OCI-LY7 (cell line): Measurements from ENCODE around the gene RAPGEF4. TPM values are rescaled to one million over a fixed set of nuclear protein-coding genes. Genes with fewer than 3 reads are reported as not detected.

Experiments used
- BruUV-seq: library from RNA; stranded (reverse); fragments of 400-500 nt; replicated peaks from 2 replicates; lab custom pipeline; 2021; lab: Mats Ljungman, UMichigan
- CTCF ChIA-PET: fragments of 300-600 bp; sonication (Branson Sonifier 250); formaldehyde crosslinking; loops from one replicate; lab custom pipeline; 2022; ENCODE audit warnings: antibody characterized with exemption; ENCODE audit not compliant: unreplicated experiment; lab: Charles Lee
- POLR2A ChIA-PET: fragments of 300-600 bp; sonication (Branson Sonifier 250); formaldehyde crosslinking; loops from one replicate; lab custom pipeline; 2022; ENCODE audit warnings: antibody characterized with exemption; lab: Charles Lee
- DNase-seq: peaks from one replicate; pipeline ENCODE4 v3.0.0-alpha.2; 2015; ENCODE audit warnings: low spot score
- H2AFZ ChIP-seq: fragments of 200-600 bp; sonication (generic), shearing (Covaris generic); 2 replicates; pipeline ENCODE4 v1.6.1; 2014; ENCODE audit warnings: mild to moderate bottlenecking, antibody characterized with exemption, low read length, moderate library complexity
- H3K27ac ChIP-seq: fragments of 200-600 bp; sonication (generic); 2 replicates; pipeline ENCODE4 v1.5.1; 2014; ENCODE audit warnings: mixed run types, low read depth, mild to moderate bottlenecking, moderate library complexity, low read length, inconsistent platforms; ENCODE audit not compliant: poor library complexity, severe bottlenecking
- H3K36me3 ChIP-seq: fragments of 200-600 bp; sonication (generic); 2 replicates; pipeline ENCODE4 v1.6.1; 2014; ENCODE audit warnings: mild to moderate bottlenecking, antibody characterized with exemption, low read length, moderate library complexity, mixed read lengths; ENCODE audit not compliant: insufficient read depth
- H3K4me1 ChIP-seq: fragments of 200-600 bp; sonication (generic); 2 replicates; pipeline ENCODE4 v1.5.1; 2014; ENCODE audit warnings: mild to moderate bottlenecking, low read length; ENCODE audit not compliant: insufficient read depth, poor library complexity, severe bottlenecking
- H3K4me2 ChIP-seq: fragments of 200-600 bp; sonication (generic); 2 replicates; pipeline ENCODE4 v1.6.1; 2014; ENCODE audit warnings: mild to moderate bottlenecking, low read length
- H3K4me3 ChIP-seq: fragments of 200-600 bp; sonication (generic); 2 replicates; pipeline ENCODE4 v1.5.1; 2014; ENCODE audit warnings: mild to moderate bottlenecking, low read depth, low read length; ENCODE audit not compliant: poor library complexity, severe bottlenecking
- H3K79me2 ChIP-seq: fragments of 200-600 bp; sonication (generic); 2 replicates; pipeline ENCODE4 v1.6.1; 2016; ENCODE audit warnings: low read depth, mild to moderate bottlenecking, low read length, moderate library complexity, mixed read lengths; ENCODE audit not compliant: insufficient read depth
- H3K9me2 ChIP-seq: fragments of 200-600 bp; sonication (generic); 2 replicates; pipeline ENCODE4 v1.6.1; 2016; ENCODE audit warnings: mild to moderate bottlenecking, low read length, mixed read lengths; ENCODE audit not compliant: insufficient read depth
- H3K9me3 ChIP-seq: fragments of 200-600 bp; sonication (generic); 2 replicates; pipeline ENCODE4 v1.6.1; 2014; ENCODE audit warnings: mild to moderate bottlenecking, mixed run types, low read length, mixed read lengths
- H4K20me1 ChIP-seq: fragments of 200-600 bp; sonication (generic); 2 replicates; pipeline ENCODE4 v1.6.1; 2014; ENCODE audit warnings: mild to moderate bottlenecking, antibody characterized with exemption, low read length, moderate library complexity, mixed read lengths; ENCODE audit not compliant: insufficient read depth
- EZH2phosphoT487 ChIP-seq: fragments of 200-600 bp; sonication (generic); IDR thresholded peaks from 2 replicates; pipeline ENCODE4 v1.6.1; 2018; ENCODE audit warnings: low read depth, borderline replicate concordance, mild to moderate bottlenecking, mixed run types, antibody characterized with exemption, low read length, moderate library complexity, mixed read lengths
- intact Hi-C: fragments of 100-400 bp; cut with micrococcal nuclease; formaldehyde crosslinking; loops from one replicate; pipeline ENCODE4 v1.10.0; 2022; ENCODE audit not compliant: unreplicated experiment
- total RNA-seq, 2 experiments: library from RNA; depleted of rRNA in 1 of 2; stranded (reverse); fragments of >200 nt in 1 of 2; shearing (Covaris generic) in 1 of 2; gene quantifications; 2 replicates each; pipeline ENCODE4 v1.2.3, GENCODE V29; 2014 to 2022
- TF ChIP-seq, protein P1 (sequence below): fragments of 200-600 bp; sonication (generic); conservative IDR thresholded peaks from 2 replicates; pipeline ENCODE4 v1.5.1; 2014; ENCODE audit warnings: mild to moderate bottlenecking, antibody characterized with exemption, low read length, moderate library complexity, mixed read lengths

The RAPGEF4 gene
- total RNA-seq, 2 experiments from 2014 or later = 0.22 to 0.55 TPM

DNA sequence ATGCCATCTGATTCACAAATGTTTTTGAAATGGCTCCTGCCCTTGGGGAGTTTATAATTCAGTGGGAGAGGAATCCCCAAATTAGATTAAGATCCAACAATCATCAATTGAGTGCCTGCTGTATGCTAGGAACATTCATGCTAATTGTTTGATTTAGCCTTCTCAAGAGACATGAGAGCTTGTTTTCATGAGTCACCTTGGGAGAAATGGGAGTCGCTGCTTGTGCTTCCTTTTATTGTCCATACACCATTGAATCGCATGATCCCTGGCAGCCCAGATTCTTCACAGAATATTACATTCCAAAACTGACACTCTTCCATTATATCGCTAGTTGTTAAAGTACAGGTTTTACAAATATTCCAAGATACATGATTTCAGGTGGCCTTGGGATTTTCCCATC is 234.0 kb downstream of the RAPGEF4 start:
- H3K9me3 ChIP-seq = no peaks in the 10 kb centered on the region
- no peaks in the 10 kb centered on the region for H3K79me2 ChIP-seq
- intact Hi-C loops = loop anchor here (5.0 kb wide), 1 partner anchor 847 kb away; no protein-coding TSS in a partner anchor
- H3K4me3 ChIP-seq = no peak overlapping the region
- BruUV-seq = no TSS peak
- H3K36me3 ChIP-seq = no peaks in the 10 kb centered on the region
- H3K4me1 ChIP-seq = no peaks in the 10 kb centered on the region
- H4K20me1 ChIP-seq = no peaks in the 10 kb centered on the region
- ChIA-PET POLR2A (no interaction called here), CTCF (no interaction called here)
- no peak overlapping the region for H3K27ac ChIP-seq
- DNase-seq = no peak
- no peaks in the 10 kb centered on the region for H3K9me2 ChIP-seq
- H3K4me2 ChIP-seq = no peak overlapping the region
- TF ChIP-seq, protein P1, sequence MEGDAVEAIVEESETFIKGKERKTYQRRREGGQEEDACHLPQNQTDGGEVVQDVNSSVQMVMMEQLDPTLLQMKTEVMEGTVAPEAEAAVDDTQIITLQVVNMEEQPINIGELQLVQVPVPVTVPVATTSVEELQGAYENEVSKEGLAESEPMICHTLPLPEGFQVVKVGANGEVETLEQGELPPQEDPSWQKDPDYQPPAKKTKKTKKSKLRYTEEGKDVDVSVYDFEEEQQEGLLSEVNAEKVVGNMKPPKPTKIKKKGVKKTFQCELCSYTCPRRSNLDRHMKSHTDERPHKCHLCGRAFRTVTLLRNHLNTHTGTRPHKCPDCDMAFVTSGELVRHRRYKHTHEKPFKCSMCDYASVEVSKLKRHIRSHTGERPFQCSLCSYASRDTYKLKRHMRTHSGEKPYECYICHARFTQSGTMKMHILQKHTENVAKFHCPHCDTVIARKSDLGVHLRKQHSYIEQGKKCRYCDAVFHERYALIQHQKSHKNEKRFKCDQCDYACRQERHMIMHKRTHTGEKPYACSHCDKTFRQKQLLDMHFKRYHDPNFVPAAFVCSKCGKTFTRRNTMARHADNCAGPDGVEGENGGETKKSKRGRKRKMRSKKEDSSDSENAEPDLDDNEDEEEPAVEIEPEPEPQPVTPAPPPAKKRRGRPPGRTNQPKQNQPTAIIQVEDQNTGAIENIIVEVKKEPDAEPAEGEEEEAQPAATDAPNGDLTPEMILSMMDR = no peak
- no peak for TF ChIP-seq EZH2phosphoT487
- no peak overlapping the region for H2AFZ ChIP-seq

DNA sequence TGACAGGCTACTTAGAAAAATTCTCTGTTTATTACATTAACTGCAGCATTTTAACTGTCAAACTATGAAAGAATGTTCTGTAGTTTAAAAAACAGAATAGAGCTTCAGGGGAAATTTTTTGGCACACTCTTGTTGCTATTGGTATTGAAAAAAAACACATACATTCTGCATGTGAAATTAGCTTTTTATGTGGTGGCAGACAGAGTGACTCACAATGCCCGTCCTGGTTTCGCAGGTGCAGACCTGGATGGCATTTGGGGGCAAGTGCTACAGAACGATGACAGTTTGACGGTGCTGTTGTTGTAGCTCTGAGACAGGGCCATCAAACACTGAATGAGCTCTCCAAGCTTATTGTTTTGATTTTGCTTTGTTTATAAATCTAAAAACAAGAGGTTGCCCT is 235.0 kb downstream of the RAPGEF4 start:
- TF ChIP-seq, protein P1 = no peak
- no peak for TF ChIP-seq EZH2phosphoT487

DNA sequence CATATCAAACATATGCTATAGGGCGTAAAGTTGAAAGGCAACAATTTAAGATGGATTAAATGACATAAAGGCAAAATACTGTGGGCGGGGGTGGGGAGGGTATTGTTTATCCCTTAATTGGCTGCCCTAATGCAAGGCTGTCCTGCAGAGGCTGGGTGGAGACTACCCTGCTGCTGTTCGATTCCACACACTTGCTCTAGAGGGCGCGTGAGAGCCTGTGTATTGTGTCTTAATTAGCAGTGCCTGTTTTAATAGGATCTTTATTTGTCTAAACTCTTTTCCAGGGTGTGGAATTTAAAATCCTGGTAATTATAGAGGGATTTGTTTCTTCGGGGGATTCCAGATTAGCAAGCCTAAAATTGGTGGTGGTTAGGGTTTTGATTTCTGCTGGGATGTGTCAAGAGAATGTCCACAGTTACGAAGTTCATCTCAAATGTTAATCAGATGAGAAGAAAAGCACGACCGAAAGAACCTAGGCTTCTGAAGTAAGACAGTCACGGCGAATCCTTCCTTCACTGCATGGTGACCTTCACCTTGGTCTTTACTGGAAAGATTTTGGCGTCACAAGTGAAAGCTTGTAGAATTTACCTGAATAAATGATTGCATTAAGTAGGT is 236.5 kb downstream of the RAPGEF4 start:
- Histone ChIP-seq H3K4me1 (no peaks in the 10 kb centered on the region), H3K9me3 (no peaks in the 10 kb centered on the region), H3K9me2 (no peaks in the 10 kb centered on the region), H4K20me1 (no peaks in the 10 kb centered on the region), H2AFZ (no peak overlapping the region; the same call in 1 of the 2 replicates), H3K4me3 (no peak overlapping the region), H3K79me2 (no peaks in the 10 kb centered on the region), H3K4me2 (no peak overlapping the region), H3K27ac (no peak overlapping the region), H3K36me3 (no peaks in the 10 kb centered on the region)
- CTCF ChIA-PET = no interaction called here
- no TSS peak for BruUV-seq
- TF ChIP-seq, protein P1 = peak; percentile 88
- TF ChIP-seq EZH2phosphoT487 = no peak
- peak; percentile 55 for DNase-seq
- intact Hi-C loops = loop anchor here (5.0 kb wide), 1 partner anchor 850 kb away; no protein-coding TSS in a partner anchor
- POLR2A ChIA-PET = interaction anchor here (0.6 to 0.7 kb wide), 2 partner anchors 1347 to 1828 kb away, joined by 3 read pairs; no protein-coding TSS in a partner anchor

More for the DNA sequence above, 235.0 kb downstream of the RAPGEF4 start:
- Histone ChIP-seq H3K4me3 (no peak overlapping the region), H4K20me1 (no peaks in the 10 kb centered on the region), H3K79me2 (no peaks in the 10 kb centered on the region), H3K36me3 (no peaks in the 10 kb centered on the region), H2AFZ (no peak overlapping the region), H3K4me2 (no peak overlapping the region), H3K9me2 (no peaks in the 10 kb centered on the region), H3K4me1 (no peaks in the 10 kb centered on the region), H3K27ac (no peak overlapping the region), H3K9me3 (no peaks in the 10 kb centered on the region)
- intact Hi-C loops = loop anchor here (5.0 kb wide), 1 partner anchor 848 kb away; no protein-coding TSS in a partner anchor
- CTCF ChIA-PET = no interaction called here
- no TSS peak for BruUV-seq
- POLR2A ChIA-PET = no interaction called here
- DNase-seq = no peak
